Endothelial cell of umbilical vein (primary cell): Measurements from ENCODE around the gene CEACAM3. TPM values are rescaled to one million over a fixed set of nuclear protein-coding genes. Genes with fewer than 3 reads are reported as not detected.

Experiments used
- BruUV-seq: library from RNA; stranded (reverse); fragments of 400-500 nt; replicated peaks from 2 replicates; lab custom pipeline; 2021; lab: Mats Ljungman, UMichigan
- CTCF ChIA-PET: fragments of 300-600, 350-600 bp; sonication (Branson Sonifier 250); formaldehyde crosslinking; loops from one replicate; lab custom pipeline; 2021; ENCODE audit warnings: antibody characterized with exemption, inconsistent platforms; lab: Charles Lee
- POLR2A ChIA-PET: fragments of 300-600, 350-600 bp; sonication (Branson Sonifier 250); formaldehyde crosslinking; loops from one replicate; lab custom pipeline; 2021; ENCODE audit warnings: antibody characterized with exemption, inconsistent platforms; lab: Charles Lee
- DNase-seq: peaks from one replicate; pipeline ENCODE4 v3.0.0-alpha.2; 2011; ENCODE audit warnings: low read depth, low spot score
- FAIRE-seq: peaks from 2 replicates; lab custom pipeline; 2011; peaks lifted over from hg19 to GRCh38; lab: Jason Lieb, UNC
- H2AFZ ChIP-seq: 2 replicates; pipeline ENCODE4 v1.6.0; 2012; ENCODE audit warnings: low read depth, low read length, control low read depth, inconsistent platforms
- H3K27ac ChIP-seq: 2 replicates; pipeline ENCODE4 v1.5.1; 2011; ENCODE audit warnings: low read depth, mild to moderate bottlenecking, control low read depth, low read length, moderate library complexity; ENCODE audit not compliant: insufficient read depth
- H3K27me3 ChIP-seq, 2 experiments: 2 replicates each; pipeline versions ENCODE4 v1.6.0 to v1.6.1; 2011; ENCODE audit warnings: low read length in 2 of 2, mixed read lengths in 1 of 2; ENCODE audit not compliant: control insufficient read depth in 2 of 2, insufficient read depth in 2 of 2
- H3K36me3 ChIP-seq, 2 experiments: 2 replicates in 1 of 2; 3 replicates in 1 of 2; pipeline ENCODE4 v1.5.1; 2011; ENCODE audit warnings: low read length in 2 of 2, mild to moderate bottlenecking in 1 of 2, moderate library complexity in 1 of 2; ENCODE audit not compliant: control insufficient read depth in 2 of 2, insufficient read depth in 2 of 2; ENCODE audit errors: extremely low read depth in 1 of 2
- H3K4me1 ChIP-seq: 3 replicates; pipeline ENCODE4 v1.5.1; 2011; ENCODE audit warnings: mild to moderate bottlenecking, low read length; ENCODE audit not compliant: control insufficient read depth, insufficient read depth; ENCODE audit errors: extremely low read depth
- H3K4me2 ChIP-seq: 2 replicates; pipeline ENCODE4 v1.6.1; 2011; ENCODE audit warnings: low read length, control low read depth, mixed read lengths; ENCODE audit not compliant: insufficient read depth
- H3K4me3 ChIP-seq, 3 experiments: fragments of 200-600 bp in 1 of 3; sonication (generic), shearing (Covaris generic) in 1 of 3; replicated peaks in 1 of 3; 2 replicates each; pipeline ENCODE4 v1.5.1; 2011 to 2016; ENCODE audit warnings: control low read depth in 3 of 3, low read length in 3 of 3, mild to moderate bottlenecking in 2 of 3, inconsistent platforms in 1 of 3, low read depth in 1 of 3, moderate library complexity in 1 of 3; ENCODE audit not compliant: insufficient read depth in 1 of 3
- H3K79me2 ChIP-seq: 2 replicates; pipeline ENCODE4 v1.6.0; 2012; ENCODE audit warnings: low read length, inconsistent platforms; ENCODE audit not compliant: control insufficient read depth, insufficient read depth
- H3K9ac ChIP-seq: replicated peaks from 2 replicates; pipeline ENCODE3; 2011; ENCODE audit warnings: low read length, control low read depth; ENCODE audit not compliant: insufficient read depth; ENCODE audit errors: extremely low read depth
- H3K9me1 ChIP-seq: replicated peaks from 3 replicates; pipeline ENCODE4 v1.6.0; 2011; ENCODE audit warnings: mild to moderate bottlenecking, low read length; ENCODE audit not compliant: control insufficient read depth, insufficient read depth; ENCODE audit errors: extremely low read depth
- H3K9me3 ChIP-seq: replicated peaks from 2 replicates; pipeline ENCODE4 v1.5.1; 2012; ENCODE audit warnings: low read length, inconsistent platforms; ENCODE audit not compliant: control insufficient read depth, insufficient read depth
- H4K20me1 ChIP-seq: replicated peaks from 2 replicates; pipeline ENCODE3; 2011; ENCODE audit warnings: mild to moderate bottlenecking, low read length; ENCODE audit not compliant: control insufficient read depth, insufficient read depth; ENCODE audit errors: extremely low read depth
- CTCF ChIP-seq, 2 donors: IDR thresholded peaks; 1 replicate in 1 of 2; 2 replicates in 1 of 2; pipeline ENCODE4 v1.5.1; 2011; ENCODE audit warnings: low read length in 2 of 2, mild to moderate bottlenecking in 2 of 2, moderate library complexity in 2 of 2, control low read depth in 1 of 2, inconsistent platforms in 1 of 2, low read depth in 1 of 2; ENCODE audit not compliant: insufficient read depth in 1 of 2; ENCODE audit errors: extremely low read depth in 1 of 2
- EZH2 ChIP-seq: IDR thresholded peaks from 2 replicates; pipeline ENCODE4 v1.6.1; 2012; ENCODE audit warnings: borderline replicate concordance, low read depth, mild to moderate bottlenecking, moderate library complexity, low read length, inconsistent platforms; ENCODE audit not compliant: severe bottlenecking
- FOS ChIP-seq: IDR thresholded peaks from 2 replicates; pipeline ENCODE4 v1.6.1; 2011; ENCODE audit warnings: mild to moderate bottlenecking, low read length, moderate library complexity, borderline replicate concordance; ENCODE audit not compliant: insufficient read depth
- GATA2 ChIP-seq: IDR thresholded peaks from 2 replicates; pipeline ENCODE4 v1.7.0; 2011; ENCODE audit warnings: low read depth, mild to moderate bottlenecking, moderate library complexity, mixed read lengths, low read length; ENCODE audit not compliant: insufficient read length, insufficient read depth
- JUN ChIP-seq: IDR thresholded peaks from 2 replicates; pipeline ENCODE4 v1.6.1; 2011; ENCODE audit warnings: borderline replicate concordance, low read depth; ENCODE audit not compliant: insufficient read length, insufficient read depth
- MAX ChIP-seq: IDR thresholded peaks from 2 replicates; pipeline ENCODE4 v1.6.1; 2011; ENCODE audit not compliant: insufficient read depth, insufficient read length
- MYC ChIP-seq: IDR thresholded peaks from one replicate; pipeline ENCODE4 v1.6.1; 2011; ENCODE audit warnings: mild to moderate bottlenecking, low read depth, low read length
- POLR2A ChIP-seq: IDR thresholded peaks from 2 replicates; pipeline ENCODE4 v1.6.1; 2012; ENCODE audit warnings: low read depth, mild to moderate bottlenecking, control low read depth, low read length
- POLR2AphosphoS5 ChIP-seq: IDR thresholded peaks from 2 replicates; pipeline ENCODE4 v1.6.1; 2012; ENCODE audit warnings: low read depth, mild to moderate bottlenecking, control low read depth, low read length, moderate library complexity; ENCODE audit not compliant: insufficient read depth
- dilution Hi-C: fragments of 300-500 bp; cut with MboI; formaldehyde crosslinking; loops from one replicate; pipeline ENCODE4 v1.15.0; 2019; ENCODE audit warnings: low sequenced_read_pairs; ENCODE audit not compliant: extremely low pct_ligation_motif_present
- intact Hi-C: fragments of 100-400 bp; cut with micrococcal nuclease; formaldehyde crosslinking; loops from one replicate; pipeline ENCODE4 v1.10.0; 2022
- polyA plus RNA-seq, 4 experiments: library from polyadenylated mRNA; depleted of rRNA in 3 of 4; stranded (reverse) in 3 of 4; unstranded in 1 of 4; fragments of >200 nt; gene quantifications; 2 replicates each; pipeline versions ENCODE4 v1.2.1 to v1.2.3, GENCODE V29; 2011 to 2012; ENCODE audit warnings: missing spikeins in 1 of 4
- total RNA-seq: library from RNA; stranded (reverse); gene quantifications from 2 replicates; pipeline ENCODE4 v1.2.3, GENCODE V29; 2021

The CEACAM3 gene
- total and polyA plus RNA-seq, 2 donors (not counting 3 experiments of a cell fraction or from before 2014, with no cell fraction given) = not detected

- Histone ChIP-seq H3K9me3 (no peaks in the 10 kb centered on the region), H3K4me2 (peak overlapping the region; percentile 74), H3K36me3 (peaks cover 17 to 27% of the 10 kb centered on the region in 2 experiments), H3K9me1 (no peaks in the 10 kb centered on the region), H3K4me1 (peaks cover 34% of the 10 kb centered on the region), H3K79me2 (peaks cover 40% of the 10 kb centered on the region), H4K20me1 (no peaks in the 10 kb centered on the region), H3K4me3 (peak overlapping the region in 2 of 3 experiments; percentile 47 to 86), H3K9ac (peak overlapping the region; percentile 36), H3K27me3 (peaks cover 4 to 5% of the 10 kb centered on the region in 2 experiments), H3K27ac (no peak overlapping the region), H2AFZ (peak overlapping the region; percentile 45)
- DNase-seq (no peak), FAIRE-seq (no peak)
- ChIA-PET POLR2A (interaction anchor here (1.0 to 1.6 kb wide), 4 partner anchors 8 to 100 kb away, joined by 4 to 7 read pairs (median 4); partner anchors contain the start of gene RABAC1), CTCF (interaction anchor here (0.7 to 4.0 kb wide), 7 partner anchors 14 to 176 kb away, joined by 3 to 18 read pairs (median 4); partner anchors contain the start of gene RABAC1)
- intact Hi-C loops (loop anchor here (1.0 kb wide), 1 partner anchor 99 kb away; no protein-coding TSS in a partner anchor), dilution Hi-C loops (no loop called here)
- peak; percentile 25 for TF ChIP-seq POLR2A
- no peak for TF ChIP-seq MAX
- BruUV-seq = no TSS peak
Measured at GRCh38 chr19:41859213-41859617, 62.8 kb downstream of the CEACAM3 start.

- peaks cover 23 to 33% of the 10 kb centered on the region in 2 experiments for H3K36me3 ChIP-seq
- TF ChIP-seq MYC (no peak), EZH2 (no peak), CTCF (IDR thresholded peaks at IDR 0.05; ENCODE audit: extremely low read depth in 1 of 2, insufficient read depth in 1 of 2, low read depth in 1 of 2, low read length in 2 of 2) (peak; percentile 43 to 65), POLR2A (peak; percentile 86), FOS (no peak), JUN (no peak), POLR2AphosphoS5 (peak; percentile 97), MAX (peak; percentile 50), GATA2 (no peak)
- peaks cover 46% of the 10 kb centered on the region for H3K79me2 ChIP-seq
- DNase-seq (peak; percentile 99), FAIRE-seq (peak; percentile 98)
- no TSS peak for BruUV-seq
- intact Hi-C loops = loop anchor here (1.0 kb wide), 2 partner anchors 24 to 98 kb away; no protein-coding TSS in a partner anchor
- H3K4me2 ChIP-seq = peak within 1 kb of the TSS; percentile 88
- CTCF ChIA-PET = interaction anchor here (0.7 to 4.0 kb wide), 8 partner anchors 8 to 175 kb away, joined by 3 to 18 read pairs (median 4); partner anchors contain the start of gene RABAC1
- H3K27me3 ChIP-seq = no peaks in the 10 kb centered on the region
- peaks cover 39% of the 10 kb centered on the region for H3K4me1 ChIP-seq
- POLR2A ChIA-PET = interaction anchor here (0.6 to 1.6 kb wide), 8 partner anchors 9 to 216 kb away, joined by 3 to 7 read pairs (median 4); partner anchors contain the start of genes RABAC1 and ZNF574
- H2AFZ ChIP-seq = peak within 1 kb of the TSS; percentile 45
- peak within 1 kb of the TSS; percentile 93 for H3K27ac ChIP-seq
- peak within 1 kb of the TSS; percentile 78 to 86 (median 85) for H3K4me3 ChIP-seq
- H3K9ac ChIP-seq = peak within 1 kb of the TSS; percentile 98
- H4K20me1 ChIP-seq = no peaks in the 10 kb centered on the region
- dilution Hi-C loops = no loop called here
- H3K9me3 ChIP-seq = no peaks in the 10 kb centered on the region
- no peaks in the 10 kb centered on the region for H3K9me1 ChIP-seq
Measured at GRCh38 chr19:41859618-41860418, 63.4 kb downstream of the CEACAM3 start, which contains the start of gene RPS19. Gene RPS19, plus strand, starts transcription at chr19:41860255. Its CDS starts 520 bp downstream, at chr19:41860775.
